Calu3 (cell line): ENCODE data around the gene PIGP. TPM values are rescaled to one million over a fixed set of nuclear protein-coding genes. Genes with fewer than 3 reads are reported as not detected.

Experiments used
- BruUV-seq: library from RNA; stranded (reverse); fragments of 400-500 nt; replicated peaks from 2 replicates; lab custom pipeline; 2021; lab: Mats Ljungman, UMichigan
- CTCF ChIA-PET: fragments of 300-600 bp; sonication (Branson Sonifier 250); formaldehyde crosslinking; loops from one replicate; lab custom pipeline; 2022; ENCODE audit warnings: antibody characterized with exemption; lab: Charles Lee
- DNase-seq: peaks from one replicate; pipeline ENCODE4 v3.0.0; 2022
- H3K27ac Mint-ChIP-seq: one replicate; pipeline ENCODE4 v1.8.0; 2022; ENCODE audit warnings: mixed read lengths; ENCODE audit not compliant: unreplicated experiment
- H3K27me3 Mint-ChIP-seq: one replicate; pipeline ENCODE4 v1.8.0; 2022; ENCODE audit warnings: mixed read lengths; ENCODE audit not compliant: unreplicated experiment
- H3K36me3 Mint-ChIP-seq: one replicate; pipeline ENCODE4 v1.8.0; 2022; ENCODE audit warnings: mild to moderate bottlenecking, moderate library complexity, mixed read lengths; ENCODE audit not compliant: insufficient read depth, unreplicated experiment
- H3K4me1 Mint-ChIP-seq: one replicate; pipeline ENCODE4 v1.8.0; 2022; ENCODE audit warnings: mild to moderate bottlenecking, low read depth, mixed read lengths; ENCODE audit not compliant: unreplicated experiment
- H3K4me3 Mint-ChIP-seq: one replicate; pipeline ENCODE4 v1.8.0; 2022; ENCODE audit warnings: mild to moderate bottlenecking, low read depth, moderate library complexity, mixed read lengths; ENCODE audit not compliant: unreplicated experiment
- H3K9me3 Mint-ChIP-seq: one replicate; pipeline ENCODE4 v1.8.0; 2022; ENCODE audit warnings: low read depth, mixed read lengths; ENCODE audit not compliant: unreplicated experiment
- CTCF ChIP-seq: fragments of 200-600 bp; IDR thresholded peaks from one replicate; pipeline ENCODE4 v1.8.0; 2022; ENCODE audit warnings: antibody characterized with exemption; ENCODE audit not compliant: unreplicated experiment
- intact Hi-C: fragments of 100-400 bp; cut with micrococcal nuclease; formaldehyde crosslinking; loops from one replicate; pipeline ENCODE4 v1.10.0; 2022; ENCODE audit not compliant: unreplicated experiment
- total RNA-seq: library from RNA; stranded (reverse); gene quantifications from 2 replicates; pipeline ENCODE4 v1.2.3, GENCODE V29; 2022

The PIGP gene
- total RNA-seq, 1 experiment from 2014 or later, result 20.4 TPM

- no peak for TF ChIP-seq CTCF
- Mint-ChIP-seq H3K4me3 (no peak overlapping the region), H3K36me3 (peaks cover 1% of the 10 kb centered on the region), H3K27me3 (no peaks in the 10 kb centered on the region), H3K9me3 (no peaks in the 10 kb centered on the region), H3K27ac (no peak overlapping the region), H3K4me1 (peaks cover 24% of the 10 kb centered on the region)
- intact Hi-C loops, result loop anchor here (5.0 kb wide), 1 partner anchor 102 kb away; no protein-coding TSS in a partner anchor
- no TSS peak for BruUV-seq
- no peak for DNase-seq
- CTCF ChIA-PET, result no interaction called here
Observed at GRCh38 chr21:37079211-37079824, 6.4 kb upstream of the PIGP start.

- no peak for DNase-seq
- Mint-ChIP-seq H3K9me3 (no peaks in the 10 kb centered on the region), H3K36me3 (peaks cover 20% of the 10 kb centered on the region), H3K27me3 (no peaks in the 10 kb centered on the region), H3K4me3 (no peak overlapping the region), H3K4me1 (peaks cover 7% of the 10 kb centered on the region), H3K27ac (no peak overlapping the region)
- CTCF ChIA-PET, result no interaction called here
- no TSS peak for BruUV-seq
- intact Hi-C loops, result loop anchor here (5.0 kb wide), 1 partner anchor 100 kb away; no protein-coding TSS in a partner anchor
- no peak for TF ChIP-seq CTCF
Observed at GRCh38 chr21:37077403-37077802, 4.5 kb upstream of the PIGP start.

GRCh38 chr21:37076087-37076850 lies 3.4 kb upstream of the PIGP start:
- TF ChIP-seq CTCF, result no peak
- DNase-seq, result no peak
- H3K36me3 Mint-ChIP-seq, result peaks cover 30% of the 10 kb centered on the region
- no TSS peak for BruUV-seq
- H3K27ac Mint-ChIP-seq, result no peak overlapping the region
- H3K4me3 Mint-ChIP-seq, result no peak overlapping the region
- no peaks in the 10 kb centered on the region for H3K27me3 Mint-ChIP-seq
- intact Hi-C loops, result loop anchor here (5.0 kb wide), 1 partner anchor 99 kb away; no protein-coding TSS in a partner anchor
- peaks cover 16% of the 10 kb centered on the region for H3K4me1 Mint-ChIP-seq
- CTCF ChIA-PET, result no interaction called here
- no peaks in the 10 kb centered on the region for H3K9me3 Mint-ChIP-seq

- no peak for TF ChIP-seq CTCF
- Mint-ChIP-seq H3K9me3 (no peaks in the 10 kb centered on the region), H3K4me3 (no peak overlapping the region), H3K27ac (no peak overlapping the region), H3K27me3 (no peaks in the 10 kb centered on the region), H3K36me3 (peaks cover 30% of the 10 kb centered on the region), H3K4me1 (peaks cover 22% of the 10 kb centered on the region)
- intact Hi-C loops, result loop anchor here (5.0 kb wide), 1 partner anchor 98 kb away; no protein-coding TSS in a partner anchor
- TSS peak; percentile 33 for BruUV-seq
- no peak for DNase-seq
- CTCF ChIA-PET, result no interaction called here
Observed at GRCh38 chr21:37075214-37075770, 2.4 kb upstream of the PIGP start.
